ENCODE data around the gene OPRM1.

DNA sequence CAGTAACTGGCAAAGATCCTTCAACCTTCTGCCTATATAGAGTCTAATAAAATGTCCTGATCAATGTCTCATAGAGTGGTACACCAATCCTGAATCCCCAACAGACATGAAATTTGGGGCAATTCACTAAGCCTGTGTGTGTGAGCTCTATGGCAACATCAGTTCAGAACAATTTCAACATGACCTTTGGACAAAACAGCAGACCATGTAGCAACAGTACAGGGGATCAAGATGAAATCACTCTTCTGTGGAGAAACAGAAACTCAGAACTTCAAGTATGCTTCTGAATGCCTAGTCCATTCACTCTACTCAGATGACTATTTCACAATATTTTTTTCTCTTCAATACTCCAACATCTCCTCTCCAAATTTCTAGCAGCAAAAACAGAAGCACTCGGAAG is 49.1 kb upstream of the OPRM1 start:
- TF ChIP-seq, protein P1, sequence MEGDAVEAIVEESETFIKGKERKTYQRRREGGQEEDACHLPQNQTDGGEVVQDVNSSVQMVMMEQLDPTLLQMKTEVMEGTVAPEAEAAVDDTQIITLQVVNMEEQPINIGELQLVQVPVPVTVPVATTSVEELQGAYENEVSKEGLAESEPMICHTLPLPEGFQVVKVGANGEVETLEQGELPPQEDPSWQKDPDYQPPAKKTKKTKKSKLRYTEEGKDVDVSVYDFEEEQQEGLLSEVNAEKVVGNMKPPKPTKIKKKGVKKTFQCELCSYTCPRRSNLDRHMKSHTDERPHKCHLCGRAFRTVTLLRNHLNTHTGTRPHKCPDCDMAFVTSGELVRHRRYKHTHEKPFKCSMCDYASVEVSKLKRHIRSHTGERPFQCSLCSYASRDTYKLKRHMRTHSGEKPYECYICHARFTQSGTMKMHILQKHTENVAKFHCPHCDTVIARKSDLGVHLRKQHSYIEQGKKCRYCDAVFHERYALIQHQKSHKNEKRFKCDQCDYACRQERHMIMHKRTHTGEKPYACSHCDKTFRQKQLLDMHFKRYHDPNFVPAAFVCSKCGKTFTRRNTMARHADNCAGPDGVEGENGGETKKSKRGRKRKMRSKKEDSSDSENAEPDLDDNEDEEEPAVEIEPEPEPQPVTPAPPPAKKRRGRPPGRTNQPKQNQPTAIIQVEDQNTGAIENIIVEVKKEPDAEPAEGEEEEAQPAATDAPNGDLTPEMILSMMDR (IDR thresholded peaks at IDR 0.05; ENCODE audit: borderline replicate concordance, extremely low read depth, low read length, poor library complexity, severe bottlenecking) = no peak
- no peak for TF ChIP-seq EZH2 (IDR thresholded peaks at IDR 0.05; ENCODE audit: borderline replicate concordance, low read depth, low read length, severe bottlenecking)
